CD4-positive, alpha-beta memory T cell (primary cell): ENCODE measurements around the gene PTGER1. TPM values are rescaled to one million over a fixed set of nuclear protein-coding genes. Genes with fewer than 3 reads are reported as not detected.

Experiments
- CTCF ChIA-PET: fragments of 350-600 bp; sonication (Branson Sonifier 250); formaldehyde crosslinking; loops from one replicate; lab custom pipeline; 2021; ENCODE audit warnings: inconsistent platforms; ENCODE audit not compliant: partially characterized antibody; lab: Charles Lee
- POLR2A ChIA-PET: fragments of 350-600 bp; sonication (Branson Sonifier 250); formaldehyde crosslinking; loops from one replicate; lab custom pipeline; 2021; ENCODE audit not compliant: partially characterized antibody; lab: Charles Lee
- DNase-seq, 5 donors: peaks; one replicate each; pipeline versions ENCODE4 v3.0.0 to v3.0.0-alpha.2; 2020 to 2022; ENCODE audit warnings: mixed read lengths in 1 of 5
- H3K27ac ChIP-seq: one replicate; pipeline ENCODE4 v1.7.0; 2013; ENCODE audit warnings: low read depth, low read length
- H3K27me3 ChIP-seq: 2 replicates; pipeline ENCODE4 v1.7.0; 2013; ENCODE audit warnings: mild to moderate bottlenecking, low read length, moderate library complexity; ENCODE audit not compliant: insufficient read depth
- H3K36me3 ChIP-seq: 2 replicates; pipeline ENCODE4 v1.7.0; 2013; ENCODE audit warnings: mild to moderate bottlenecking, low read length, moderate library complexity; ENCODE audit not compliant: insufficient read depth
- H3K4me1 ChIP-seq: 2 replicates; pipeline ENCODE4 v1.7.0; 2013; ENCODE audit warnings: mild to moderate bottlenecking, low read length, moderate library complexity; ENCODE audit not compliant: insufficient read depth
- H3K4me3 ChIP-seq, 2 donors: one replicate each; pipeline ENCODE4 v1.7.0; 2013; ENCODE audit warnings: low read length in 2 of 2, mild to moderate bottlenecking in 1 of 2
- H3K9me3 ChIP-seq, 2 donors: one replicate each; pipeline ENCODE4 v1.7.0; 2013; ENCODE audit warnings: low read length in 2 of 2, control low read depth in 1 of 2; ENCODE audit not compliant: control insufficient read depth in 1 of 2
- H3K27ac Mint-ChIP-seq, 7 donors: one replicate each; pipeline ENCODE4 v1.8.0; 2020 to 2021; ENCODE audit warnings: mixed read lengths in 7 of 7, mild to moderate bottlenecking in 6 of 7, inconsistent platforms in 3 of 7, moderate library complexity in 3 of 7
- H3K27me3 Mint-ChIP-seq, 2 donors: one replicate each; pipeline ENCODE4 v1.8.0; 2020 to 2021; ENCODE audit warnings: mixed read lengths in 2 of 2
- H3K36me3 Mint-ChIP-seq, 2 donors: one replicate each; pipeline ENCODE4 v1.8.0; 2020 to 2021; ENCODE audit warnings: mixed read lengths in 2 of 2, inconsistent platforms in 1 of 2, mild to moderate bottlenecking in 1 of 2
- H3K4me1 Mint-ChIP-seq, 4 donors: one replicate each; pipeline ENCODE4 v1.8.0; 2020 to 2021; ENCODE audit warnings: mixed read lengths in 4 of 4, mild to moderate bottlenecking in 1 of 4
- H3K4me3 Mint-ChIP-seq, 8 donors: one replicate each; pipeline ENCODE4 v1.8.0; 2020 to 2021; ENCODE audit warnings: mixed read lengths in 8 of 8, mild to moderate bottlenecking in 7 of 8, moderate library complexity in 6 of 8, inconsistent platforms in 3 of 8
- H3K9me3 Mint-ChIP-seq, 8 donors: one replicate each; pipeline ENCODE4 v1.8.0; 2020 to 2021; ENCODE audit warnings: mixed read lengths in 8 of 8, mild to moderate bottlenecking in 5 of 8, inconsistent platforms in 3 of 8, moderate library complexity in 1 of 8
- intact Hi-C: fragments of 100-400 bp; cut with micrococcal nuclease; formaldehyde crosslinking; loops from one replicate; pipeline ENCODE4 v1.15.1; 2023
- polyA plus RNA-seq, 2 donors: library from polyadenylated mRNA; unstranded; fragments of 300-500 nt; fragmentation: Illumina TruSeq; gene quantifications; one replicate each; pipeline ENCODE4 v1.2.3, GENCODE V29; 2021
- total RNA-seq, 2 experiments: library from RNA; stranded (reverse); gene quantifications; one replicate each; pipeline ENCODE4 v1.2.3, GENCODE V29; 2021

The PTGER1 gene
- total and polyA plus RNA-seq, 4 experiments from 2014 or later = not detected

DNA sequence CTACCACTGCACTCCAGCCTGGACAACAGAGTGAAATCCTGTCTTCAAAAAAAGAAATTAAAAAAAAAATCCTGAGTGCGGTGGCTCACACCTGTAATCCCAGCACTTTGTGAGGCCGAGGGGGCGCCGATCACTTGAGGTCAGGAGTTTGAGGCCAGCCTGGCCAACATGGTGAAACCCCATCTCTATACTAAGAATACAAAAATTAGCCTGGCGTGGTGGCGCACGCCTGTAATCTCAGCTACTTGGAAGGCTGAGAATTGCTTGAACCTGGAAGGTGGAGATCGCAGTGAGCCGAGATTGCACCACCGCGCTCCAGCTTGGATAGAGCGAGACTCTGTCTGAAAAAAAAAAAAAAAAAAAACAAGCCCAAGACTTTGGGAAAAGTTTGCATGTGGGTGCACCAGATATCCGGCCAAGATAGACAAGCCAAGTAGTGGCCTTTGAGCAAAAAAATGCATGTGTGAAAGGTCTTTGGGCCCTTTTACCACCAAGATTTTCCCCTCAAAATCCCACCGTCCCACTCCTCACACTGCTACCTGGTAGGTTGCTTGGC lies 37.3 kb upstream of the PTGER1 start:
- peaks cover 0 to 5% (median 0%) of the 10 kb centered on the region in 8 donors for H3K9me3 Mint-ChIP-seq
- no peaks in the 10 kb centered on the region for H3K27me3 ChIP-seq
- H3K36me3 Mint-ChIP-seq = peaks cover 30 to 42% of the 10 kb centered on the region in 2 donors
- no peak overlapping the region for H3K4me3 ChIP-seq
- H3K27me3 Mint-ChIP-seq = no peaks in the 10 kb centered on the region
- H3K27ac Mint-ChIP-seq = peak overlapping the region in 5 of 7 donors; percentile 39 to 84 (median 76)
- peaks cover 44% of the 10 kb centered on the region for H3K4me1 ChIP-seq
- H3K4me3 Mint-ChIP-seq = peak overlapping the region in 1 of 8 donors; percentile 39
- peaks cover 36% of the 10 kb centered on the region for H3K36me3 ChIP-seq
- no peaks in the 10 kb centered on the region for H3K9me3 ChIP-seq
- intact Hi-C loops = no loop called here
- no peak overlapping the region for H3K27ac ChIP-seq
- POLR2A ChIA-PET = interaction anchor here (1.1 to 28.2 kb wide), 3 partner anchors 5 to 48 kb away, joined by 3 to 1220 read pairs (median 1220); partner anchors contain the start of genes DNAJB1, GIPC1 and TECR
- peak in 2 of 5 donors; percentile 28 to 33 for DNase-seq
- CTCF ChIA-PET = interaction anchor here (1.0 to 2.4 kb wide), 2 partner anchors 9 to 17 kb away, joined by 3 to 6 read pairs; no protein-coding TSS in a partner anchor
- peaks cover 37 to 68% (median 53%) of the 10 kb centered on the region in 4 donors for H3K4me1 Mint-ChIP-seq

DNA sequence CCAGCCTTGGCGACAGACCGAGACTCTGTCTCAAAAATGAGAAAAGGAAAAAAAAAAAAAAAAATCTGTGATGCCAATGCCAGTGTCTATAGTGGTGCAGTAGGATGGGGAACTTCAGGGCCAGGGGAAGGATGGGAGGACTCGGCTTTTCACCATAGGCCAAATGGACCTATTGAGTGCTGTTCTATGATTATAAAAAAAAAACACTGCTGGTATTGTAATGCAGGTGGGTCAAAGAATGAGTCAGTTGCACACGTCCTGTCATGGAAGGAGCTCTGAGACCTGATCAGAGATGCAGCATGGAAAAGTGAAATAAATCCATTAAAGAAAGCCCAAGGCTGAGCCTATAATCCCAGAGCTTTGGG lies 36.1 kb upstream of the PTGER1 start:
- peaks cover 19 to 30% of the 10 kb centered on the region in 2 donors for H3K36me3 Mint-ChIP-seq
- H3K9me3 Mint-ChIP-seq = peaks cover 0 to 9% (median 0%) of the 10 kb centered on the region in 8 donors
- POLR2A ChIA-PET = interaction anchor here (0.7 to 26.0 kb wide), 2 partner anchors 14 to 397 kb away, joined by 3 to 1220 read pairs; partner anchors contain the start of genes DNAJB1 and TECR
- peaks cover 53% of the 10 kb centered on the region for H3K4me1 ChIP-seq
- CTCF ChIA-PET = interaction anchor here (2.4 kb wide), 1 partner anchor 16 kb away, joined by 6 read pairs; no protein-coding TSS in a partner anchor
- peaks cover 38 to 73% (median 55%) of the 10 kb centered on the region in 4 donors for H3K4me1 Mint-ChIP-seq
- H3K9me3 ChIP-seq = no peaks in the 10 kb centered on the region
- DNase-seq = no peak
- no peaks in the 10 kb centered on the region for H3K27me3 Mint-ChIP-seq
- H3K27me3 ChIP-seq = no peaks in the 10 kb centered on the region
- no peak overlapping the region for H3K4me3 ChIP-seq
- H3K4me3 Mint-ChIP-seq = peak overlapping the region in 2 of 8 donors; percentile 17 to 36
- no peak overlapping the region for H3K27ac ChIP-seq
- peaks cover 32% of the 10 kb centered on the region for H3K36me3 ChIP-seq
- peak overlapping the region; percentile 10 to 86 (median 74) for H3K27ac Mint-ChIP-seq
- intact Hi-C loops = no loop called here

DNA sequence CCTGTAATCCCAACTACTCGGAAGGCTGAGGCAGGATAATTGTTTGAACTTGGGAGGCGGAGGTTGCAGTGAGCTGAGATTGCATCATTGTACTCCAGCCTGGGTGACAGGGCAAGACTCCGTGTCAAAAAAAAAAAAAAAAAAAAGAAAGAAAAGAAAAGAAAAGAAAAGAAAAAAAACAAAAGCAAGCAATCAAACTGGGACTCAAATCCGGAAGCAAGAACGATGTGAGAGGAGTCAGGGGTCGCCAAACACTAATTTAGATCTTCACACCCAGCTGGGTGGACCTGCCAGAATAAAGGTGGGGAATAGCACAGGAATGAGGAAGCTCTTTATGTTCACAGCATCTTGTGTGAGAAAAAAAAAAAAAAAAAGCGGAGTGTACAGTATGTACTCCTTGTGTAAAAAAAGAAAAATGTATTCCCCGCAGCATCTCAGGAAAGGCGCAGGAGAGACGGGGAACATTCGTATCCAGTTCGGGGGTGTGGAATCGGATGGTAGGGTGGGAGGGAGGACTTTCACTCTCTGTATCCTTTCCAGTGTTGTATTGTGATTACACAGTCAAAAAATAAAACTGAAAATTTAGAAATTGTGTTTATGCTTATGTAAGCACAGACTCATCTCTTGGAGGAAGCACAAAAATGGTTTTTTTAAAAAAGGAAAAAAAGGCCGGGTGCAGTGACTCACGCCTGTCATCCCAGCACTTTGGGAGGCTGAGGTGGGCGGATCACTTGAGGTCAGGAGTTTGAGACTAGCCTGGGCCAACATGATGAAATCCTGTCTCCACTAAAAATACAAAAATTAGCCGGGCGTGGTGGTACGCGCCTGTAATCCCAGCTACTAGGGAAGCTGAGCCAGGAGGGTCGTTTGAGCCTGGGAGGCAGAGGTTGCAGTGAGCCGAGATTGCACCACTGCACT lies 35.4 kb upstream of the PTGER1 start:
- Mint-ChIP-seq H3K36me3 (peaks cover 13 to 24% of the 10 kb centered on the region in 2 donors), H3K27ac (peak overlapping the region in 5 of 7 donors; percentile 61 to 86 (median 77)), H3K9me3 (peaks cover 0 to 10% (median 0%) of the 10 kb centered on the region in 8 donors), H3K4me3 (peak overlapping the region in 2 of 8 donors; percentile 33 to 36), H3K4me1 (peaks cover 38 to 73% (median 55%) of the 10 kb centered on the region in 4 donors), H3K27me3 (no peaks in the 10 kb centered on the region)
- CTCF ChIA-PET = interaction anchor here (1.2 to 1.9 kb wide), 3 partner anchors 26 to 61 kb away, joined by 4 to 6 read pairs (median 5); partner anchors contain the start of gene NDUFB7
- Histone ChIP-seq H3K27ac (no peak overlapping the region), H3K4me3 (no peak overlapping the region), H3K9me3 (no peaks in the 10 kb centered on the region), H3K36me3 (peaks cover 26% of the 10 kb centered on the region), H3K27me3 (no peaks in the 10 kb centered on the region), H3K4me1 (peaks cover 53% of the 10 kb centered on the region)
- DNase-seq = peak in 1 of 5 donors; percentile 42
- POLR2A ChIA-PET = interaction anchor here (0.7 to 26.0 kb wide), 4 partner anchors 14 to 45 kb away, joined by 3 to 1220 read pairs (median 4); partner anchors contain the start of genes DNAJB1 and TECR
- intact Hi-C loops = no loop called here

GRCh38 chr19:14507704-14508542 lies 32.8 kb upstream of the PTGER1 start:
- peaks cover 48% of the 10 kb centered on the region for H3K4me1 ChIP-seq
- Mint-ChIP-seq H3K36me3 (no peaks in the 10 kb centered on the region), H3K9me3 (peaks cover 0 to 9% (median 0%) of the 10 kb centered on the region in 8 donors), H3K27me3 (no peaks in the 10 kb centered on the region), H3K4me1 (peaks cover 36 to 80% (median 55%) of the 10 kb centered on the region in 4 donors), H3K4me3 (peak overlapping the region; percentile 13 to 83 (median 78)), H3K27ac (peak overlapping the region; percentile 90 to 99 (median 97))
- H3K9me3 ChIP-seq = no peaks in the 10 kb centered on the region
- CTCF ChIA-PET = interaction anchor here (1.2 to 5.7 kb wide), 9 partner anchors 9 to 75 kb away, joined by 4 to 142 read pairs (median 6); partner anchors contain the start of genes DNAJB1 and GIPC1
- H3K36me3 ChIP-seq = peaks cover 1% of the 10 kb centered on the region
- peak in 1 of 5 donors; percentile 34 for DNase-seq
- POLR2A ChIA-PET = interaction anchor here (0.6 to 26.0 kb wide), 18 partner anchors 11 to 1864 kb away, joined by 3 to 1220 read pairs (median 4); partner anchors contain the start of genes ADGRE5, ASF1B, DNAJB1 and GIPC1
- H3K4me3 ChIP-seq = no peak overlapping the region
- intact Hi-C loops = loop anchor here (1.0 kb wide), 3 partner anchors 10 to 22 kb away; partner anchors contain the start of genes DNAJB1 and TECR
- H3K27ac ChIP-seq = no peak overlapping the region
- no peaks in the 10 kb centered on the region for H3K27me3 ChIP-seq

DNA sequence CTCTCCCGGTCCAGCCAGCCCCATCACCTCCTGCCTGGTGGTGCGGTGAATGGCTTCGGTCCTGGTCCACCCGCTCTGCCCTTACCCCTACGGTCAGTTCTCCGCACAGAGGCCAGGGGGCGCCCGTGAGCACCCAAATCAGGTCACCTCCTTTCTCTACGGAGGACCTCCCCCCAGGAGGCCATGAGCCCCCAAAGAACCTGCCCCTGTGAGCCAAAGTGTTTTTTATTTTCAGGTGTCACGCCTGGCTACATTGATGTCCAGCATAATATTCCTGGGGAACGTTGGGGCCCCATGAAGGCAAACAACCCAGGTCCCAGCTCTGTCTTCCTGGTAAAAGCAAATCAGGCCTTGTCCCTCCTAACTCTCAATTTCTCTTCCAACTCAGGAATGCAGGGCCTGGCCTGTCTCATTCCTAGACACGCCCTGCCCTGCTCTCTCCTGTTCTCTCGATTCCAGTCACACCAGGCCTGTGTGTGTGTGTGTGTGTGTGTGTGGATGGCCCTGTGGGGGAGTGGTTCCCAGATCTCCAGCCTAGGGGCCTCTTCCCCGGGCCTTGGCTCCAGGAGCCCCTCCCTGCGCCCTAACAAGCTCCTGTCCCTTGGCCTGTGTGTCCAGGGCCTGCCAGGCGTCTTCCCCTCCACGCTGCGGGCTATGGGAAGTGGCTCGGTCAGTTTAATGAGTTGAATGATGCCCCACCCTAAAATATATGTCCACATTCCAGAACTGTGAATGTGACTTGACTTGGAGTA lies 30.5 kb upstream of the PTGER1 start:
- no peaks in the 10 kb centered on the region for H3K36me3 ChIP-seq
- Mint-ChIP-seq H3K27me3 (no peaks in the 10 kb centered on the region), H3K4me3 (peak overlapping the region in 7 of 8 donors; percentile 33 to 76 (median 68)), H3K9me3 (peaks cover 0 to 7% (median 0%) of the 10 kb centered on the region in 8 donors), H3K27ac (peak overlapping the region; percentile 90 to 99 (median 97)), H3K36me3 (no peaks in the 10 kb centered on the region), H3K4me1 (peaks cover 34 to 73% (median 46%) of the 10 kb centered on the region in 4 donors)
- peaks cover 45% of the 10 kb centered on the region for H3K4me1 ChIP-seq
- ChIA-PET CTCF (interaction anchor here (0.9 to 5.7 kb wide), 17 partner anchors 10 to 369 kb away, joined by 3 to 142 read pairs (median 6); partner anchors contain the start of genes ASF1B, DNAJB1 and GIPC1), POLR2A (interaction anchor here (1.0 to 26.0 kb wide), 13 partner anchors 9 to 1823 kb away, joined by 3 to 1220 read pairs (median 5); partner anchors contain the start of genes ADGRE5, DNAJB1, GIPC1 and TECR)
- no peaks in the 10 kb centered on the region for H3K27me3 ChIP-seq
- no peak overlapping the region for H3K4me3 ChIP-seq
- peak overlapping the region; percentile 49 for H3K27ac ChIP-seq
- peak; percentile 61 to 73 (median 69) for DNase-seq
- intact Hi-C loops = loop anchor here (1.0 kb wide), 3 partner anchors 9 to 51 kb away; partner anchors contain the start of gene GIPC1
- H3K9me3 ChIP-seq = no peaks in the 10 kb centered on the region
